Dermis lymphatic vessel endothelial cell (primary cell): Measurements from ENCODE around the gene GNL2. TPM values are rescaled to one million over a fixed set of nuclear protein-coding genes. Genes with fewer than 3 reads are reported as not detected.

Experiments used
- total RNA-seq: library from RNA; depleted of rRNA; stranded (reverse); fragments of >200 nt; gene quantifications from 2 replicates; pipeline ENCODE4 v1.2.1, GENCODE V29; 2014

Gene GNL2
- 45.3 and 58.6 TPM in 2 replicates for total RNA-seq

DNA sequence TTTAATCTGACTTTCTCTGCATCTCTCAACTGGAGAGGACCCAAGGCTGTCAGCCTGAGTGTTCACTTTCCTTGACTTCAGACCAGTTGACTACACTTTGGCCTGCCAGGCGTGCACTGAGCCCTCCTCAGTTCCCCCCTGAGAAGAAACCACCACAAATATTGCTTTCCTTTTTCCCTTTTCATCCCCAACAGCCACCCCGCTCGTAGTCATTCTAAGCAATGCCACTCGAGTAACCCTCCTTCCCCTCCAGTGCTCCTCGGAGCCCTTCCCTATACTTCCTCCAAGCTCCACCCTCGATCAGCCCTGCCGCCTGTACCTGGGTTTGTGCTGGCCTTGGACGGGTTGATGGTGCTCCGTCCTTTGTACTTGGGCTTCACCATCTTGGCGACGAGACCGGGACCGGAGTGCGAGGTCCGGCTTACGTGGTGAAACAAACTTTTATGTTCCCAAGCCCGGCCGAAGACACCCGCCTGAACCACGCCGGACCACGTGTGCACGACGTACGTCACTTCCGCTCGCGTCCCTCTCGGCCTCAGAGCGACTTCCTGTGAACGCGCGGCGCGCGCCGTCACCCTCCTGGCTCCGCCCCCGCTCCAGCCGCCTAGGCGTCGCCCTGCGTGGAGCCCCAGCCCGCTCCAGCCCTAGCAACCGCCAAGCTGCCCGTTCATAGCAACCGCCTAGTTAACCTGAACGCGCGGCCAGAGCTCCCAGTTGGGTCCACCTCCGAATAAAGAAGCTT lies at the start of gene GNL2:
TSS of gene GNL2 (minus strand) at position 498 of the 742 bp plus-strand sequence. CDS start at position 383, 115 bp downstream.

DNA sequence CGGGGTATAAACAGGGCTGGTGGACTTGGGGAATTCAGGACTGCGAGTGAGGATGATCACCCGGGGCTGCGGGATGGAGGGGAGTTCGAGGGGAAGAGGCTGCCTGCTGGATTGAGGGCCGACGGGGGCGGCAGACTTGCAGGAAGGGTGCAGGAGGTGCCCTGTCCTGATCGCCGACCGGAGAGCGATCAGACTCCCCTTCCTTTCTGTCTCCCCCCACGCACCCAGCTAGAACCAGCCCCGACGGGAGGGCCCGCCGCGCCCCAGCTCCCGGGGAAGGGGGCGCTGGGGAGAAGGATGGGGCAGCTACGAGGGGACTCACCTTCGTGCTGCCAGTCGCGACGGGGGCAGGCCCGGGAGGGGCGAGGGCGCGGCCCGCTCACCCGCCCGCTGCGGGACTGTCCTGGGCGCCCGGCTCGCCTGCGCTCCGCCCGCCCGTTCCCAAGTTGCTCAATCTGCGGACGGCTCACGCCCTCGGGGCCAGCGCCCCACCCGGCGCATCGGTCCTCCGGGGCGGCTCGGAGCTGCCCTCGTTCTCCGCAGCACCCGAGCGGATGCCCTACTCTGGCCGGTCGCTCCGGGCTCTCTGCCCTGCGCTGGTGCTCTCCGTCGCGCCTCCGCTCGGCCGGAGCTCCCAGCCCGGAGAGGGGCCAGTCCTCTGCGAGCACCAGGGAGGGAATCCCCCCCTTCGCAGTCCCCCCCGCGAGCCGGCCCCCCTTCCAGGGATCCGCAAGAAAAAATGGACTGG lies 38.7 kb upstream of the GNL2 start, which contains the start of gene RSPO1:
TSS of gene RSPO1 (minus strand) at position 649 of the 748 bp plus-strand sequence. CDS start 5,231 bp downstream, outside the sequence.

DNA sequence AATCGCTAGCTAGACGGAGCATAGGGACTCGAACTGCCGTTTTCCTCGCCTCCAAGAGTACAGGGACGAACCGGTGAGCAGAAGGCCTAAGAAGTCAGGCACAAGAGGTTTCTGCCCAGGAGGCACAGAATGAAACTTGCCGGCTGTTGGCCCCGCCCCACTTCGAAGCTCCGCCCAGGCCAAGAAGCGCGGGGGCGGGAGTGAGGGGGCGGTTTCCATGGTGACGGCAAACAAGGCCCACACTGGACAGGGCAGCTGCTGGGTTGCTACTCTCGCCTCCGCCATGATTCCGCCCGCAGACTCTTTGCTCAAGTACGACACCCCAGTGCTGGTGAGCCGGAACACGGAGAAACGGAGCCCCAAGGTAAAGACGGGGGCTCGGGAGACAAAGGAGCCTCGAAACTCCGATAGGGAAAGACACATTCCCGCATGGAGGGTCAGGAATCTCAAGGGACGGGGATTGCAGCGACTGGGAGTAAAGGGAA lies 39.0 kb downstream of the GNL2 start, which contains the start of gene DNALI1:
TSS of gene DNALI1 (plus strand) at position 229 of the 485 bp plus-strand sequence. CDS start at position 284, 55 bp downstream.

DNA sequence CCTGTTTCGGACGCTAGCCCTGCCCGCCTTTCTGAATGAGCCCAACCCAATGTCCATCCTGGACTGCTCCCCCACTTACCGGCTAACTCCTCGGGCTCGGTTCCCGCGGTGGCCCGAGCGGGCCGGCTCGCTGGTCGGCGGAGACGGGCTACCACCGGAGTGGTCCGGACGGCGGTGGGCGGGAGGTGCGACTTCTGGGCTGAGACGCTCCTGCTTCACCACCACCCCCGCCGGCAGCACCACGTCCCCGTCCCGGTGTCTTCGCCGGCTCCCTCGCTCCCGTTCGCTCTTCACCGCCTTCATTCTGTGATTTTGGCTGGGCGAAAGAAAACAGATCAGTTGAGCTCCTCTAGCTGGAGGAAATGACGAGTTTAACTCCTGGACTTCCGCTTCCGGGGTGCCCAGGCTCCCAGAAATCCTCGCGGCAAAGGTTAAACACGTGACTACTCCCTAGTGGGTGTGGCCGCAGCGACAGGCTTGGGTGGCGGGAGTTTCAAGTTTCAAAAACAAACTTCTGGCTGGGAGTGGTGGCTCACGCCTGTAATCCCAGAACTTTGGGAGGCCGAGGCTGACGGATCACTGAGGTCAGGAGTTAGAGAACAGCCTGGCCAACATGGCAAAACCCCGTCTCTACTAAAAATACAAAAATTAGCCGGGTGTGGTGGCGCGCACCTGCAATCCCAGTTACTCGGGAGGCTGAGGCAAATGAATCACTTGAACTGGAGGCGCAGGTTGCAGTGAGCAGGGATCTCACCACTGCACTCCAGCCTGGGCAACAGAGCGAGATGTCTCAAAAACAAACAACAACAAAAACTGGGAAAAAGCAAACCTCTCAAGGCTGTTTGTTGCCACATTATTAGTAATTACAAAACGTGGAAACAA lies 41.6 kb downstream of the GNL2 start, which contains the start of gene SNIP1:
TSS of gene SNIP1 (minus strand) at position 367 of the 882 bp plus-strand sequence. CDS start at position 303, 64 bp downstream.

Other genes starting within 250 kb of the GNL2 start
- 1.8 and 2.5 TPM in 2 replicates for gene ZC3H12A, start 121.4 kb downstream of the GNL2 start, total RNA-seq
- 41.9 and 49.6 TPM in 2 replicates for gene MEAF6, start 81.2 kb downstream of the GNL2 start, total RNA-seq
- 13.8 and 15.3 TPM in 2 replicates for gene SNIP1, start 41.6 kb downstream of the GNL2 start, total RNA-seq
- 0.26 and 0.65 TPM in 2 replicates for gene DNALI1, start 39.0 kb downstream of the GNL2 start, total RNA-seq
- not detected in 2 replicates for gene RSPO1, start 39.0 kb upstream of the GNL2 start, total RNA-seq
- gene CDCA8, start 96.6 kb upstream of the GNL2 start, total RNA-seq, result 1.2 and 1.5 TPM in 2 replicates
- gene EPHA10, start 169.2 kb upstream of the GNL2 start, total RNA-seq, result under 0.01 TPM in 2 replicates
- gene MANEAL, start 197.9 kb upstream of the GNL2 start, total RNA-seq, result 0.54 and 0.69 TPM in 2 replicates
- 8.8 and 15.6 TPM in 2 replicates for gene C1orf122, start 211.9 kb upstream of the GNL2 start, total RNA-seq
- 13.7 and 14.4 TPM in 2 replicates for gene YRDC, start 212.3 kb upstream of the GNL2 start, total RNA-seq